Lung (tissue), 12 donors: ENCODE measurements around the gene RNFT2. TPM values are rescaled to one million over a fixed set of nuclear protein-coding genes. Genes with fewer than 3 reads are reported as not detected.

Source experiments
- ATAC-seq: fragments of 200-7000 bp; cut with Tn5 transposase; one replicate; pipeline ENCODE4 v1.9.1; 2020; ENCODE audit warnings: moderate number of reproducible peaks; ENCODE audit not compliant: insufficient read depth, low FRiP score
- DNase-seq, 3 donors: peaks; one replicate each; pipeline ENCODE4 v3.0.0-alpha.2; 2013 to 2017
- H3K27ac ChIP-seq, 2 donors: one replicate each; pipeline ENCODE4 v1.5.1; 2013; ENCODE audit warnings: mild to moderate bottlenecking in 2 of 2, moderate library complexity in 2 of 2, control low read depth in 1 of 2, inconsistent platforms in 1 of 2, low read depth in 1 of 2, low read length in 1 of 2
- H3K27me3 ChIP-seq, 3 donors: one replicate each; pipeline ENCODE4 v1.5.1; 2013; ENCODE audit warnings: low read length in 2 of 3; ENCODE audit not compliant: control insufficient read depth in 3 of 3, insufficient read depth in 3 of 3
- H3K36me3 ChIP-seq, 4 donors: one replicate each; pipeline ENCODE4 v1.5.1; 2013; ENCODE audit warnings: low read length in 4 of 4, mild to moderate bottlenecking in 1 of 4, moderate library complexity in 1 of 4; ENCODE audit not compliant: control insufficient read depth in 4 of 4, insufficient read depth in 4 of 4
- H3K4me1 ChIP-seq, 5 donors: one replicate each; pipeline ENCODE4 v1.5.1; 2013; ENCODE audit warnings: low read length in 5 of 5, mild to moderate bottlenecking in 2 of 5, moderate library complexity in 1 of 5; ENCODE audit not compliant: control insufficient read depth in 5 of 5, insufficient read depth in 5 of 5
- H3K4me3 ChIP-seq: one replicate; pipeline ENCODE4 v1.5.1; 2013; ENCODE audit warnings: mild to moderate bottlenecking, control low read depth, moderate library complexity
- H3K9ac ChIP-seq, 2 donors: one replicate each; pipeline ENCODE4 v1.5.1; 2013; ENCODE audit warnings: low read length in 2 of 2, control low read depth in 1 of 2; ENCODE audit not compliant: insufficient read depth in 1 of 2
- H3K9me3 ChIP-seq, 4 donors: one replicate each; pipeline ENCODE4 v1.5.1; 2013; ENCODE audit warnings: low read length in 3 of 4, mild to moderate bottlenecking in 1 of 4, moderate library complexity in 1 of 4; ENCODE audit not compliant: control insufficient read depth in 4 of 4, insufficient read depth in 3 of 4
- WGBS, 2 donors: extraction: QIAGEN DNeasy Blood & Tissue Kit; methylation state at CpG; one replicate each; pipeline ENCODE4 v1.1.7; 2013; 5-methylcytosine and 5-hydroxymethylcytosine counted together
- polyA plus RNA-seq, 2 donors: library from polyadenylated mRNA; stranded (reverse); fragments of 200-250 nt; gene quantifications; one replicate each; pipeline ENCODE4 v1.2.1, GENCODE V29; 2013
- total RNA-seq, 2 donors: library from RNA; depleted of rRNA in 1 of 2; stranded (reverse); fragments of >200 nt in 1 of 2; gene quantifications; one replicate each; pipeline ENCODE4 v1.2.1, GENCODE V29; 2014 to 2021
- TF ChIP-seq, protein P1 (sequence below): IDR thresholded peaks from 2 replicates; pipeline ENCODE4 v1.5.1; 2012; ENCODE audit warnings: mild to moderate bottlenecking; ENCODE audit errors: control extremely low read depth, extremely low read depth
- donor health status: control.
- donor health status: control.
- donor health status: Bipolar disorder and iron deficiency.
- donor health status: healthy.
- donor health status: DM: yes; HTN: yes; CAD: no.

Gene RNFT2
- total and polyA plus RNA-seq, 4 donors, result 0.37 to 4.9 (median 2.2) TPM

DNA sequence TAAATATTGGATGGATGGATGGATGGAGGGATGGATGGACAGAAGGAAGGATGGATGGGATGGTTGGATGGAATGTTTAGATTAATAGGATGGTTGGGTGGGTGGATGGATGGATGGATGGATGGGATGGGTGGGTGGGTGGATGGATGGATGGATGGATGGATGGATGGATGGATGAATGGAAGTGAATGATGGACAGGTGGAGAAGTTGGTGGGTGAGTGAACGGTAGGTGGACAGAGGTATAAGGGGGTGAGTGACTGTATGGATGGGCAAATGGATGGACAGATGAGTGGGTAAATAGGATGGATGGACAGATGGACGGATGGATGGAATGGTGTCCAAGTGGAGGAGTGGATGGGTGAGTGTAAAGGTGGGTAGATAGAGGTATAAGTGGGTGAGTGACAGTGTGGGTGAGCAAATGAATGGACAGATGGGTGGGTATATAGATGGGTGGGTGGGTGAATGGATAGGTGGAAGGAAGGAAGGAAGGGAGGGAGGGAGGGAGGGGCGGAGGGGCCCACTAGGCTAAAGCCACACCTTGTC, 101.2 kb downstream of the RNFT2 start:
- Histone ChIP-seq H3K36me3 (no peaks in the 10 kb centered on the region), H3K27ac (no peak overlapping the region), H3K27me3 (no peaks in the 10 kb centered on the region), H3K9me3 (no peaks in the 10 kb centered on the region), H3K9ac (no peak overlapping the region), H3K4me1 (no peaks in the 10 kb centered on the region), H3K4me3 (no peak overlapping the region)
- DNase-seq (no peak), ATAC-seq (no peak)
- TF ChIP-seq, protein P1, sequence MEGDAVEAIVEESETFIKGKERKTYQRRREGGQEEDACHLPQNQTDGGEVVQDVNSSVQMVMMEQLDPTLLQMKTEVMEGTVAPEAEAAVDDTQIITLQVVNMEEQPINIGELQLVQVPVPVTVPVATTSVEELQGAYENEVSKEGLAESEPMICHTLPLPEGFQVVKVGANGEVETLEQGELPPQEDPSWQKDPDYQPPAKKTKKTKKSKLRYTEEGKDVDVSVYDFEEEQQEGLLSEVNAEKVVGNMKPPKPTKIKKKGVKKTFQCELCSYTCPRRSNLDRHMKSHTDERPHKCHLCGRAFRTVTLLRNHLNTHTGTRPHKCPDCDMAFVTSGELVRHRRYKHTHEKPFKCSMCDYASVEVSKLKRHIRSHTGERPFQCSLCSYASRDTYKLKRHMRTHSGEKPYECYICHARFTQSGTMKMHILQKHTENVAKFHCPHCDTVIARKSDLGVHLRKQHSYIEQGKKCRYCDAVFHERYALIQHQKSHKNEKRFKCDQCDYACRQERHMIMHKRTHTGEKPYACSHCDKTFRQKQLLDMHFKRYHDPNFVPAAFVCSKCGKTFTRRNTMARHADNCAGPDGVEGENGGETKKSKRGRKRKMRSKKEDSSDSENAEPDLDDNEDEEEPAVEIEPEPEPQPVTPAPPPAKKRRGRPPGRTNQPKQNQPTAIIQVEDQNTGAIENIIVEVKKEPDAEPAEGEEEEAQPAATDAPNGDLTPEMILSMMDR, result no peak
- WGBS, 2 donors, result 80 to 92% methylated on average over 3 of the region's 3 CpGs

DNA sequence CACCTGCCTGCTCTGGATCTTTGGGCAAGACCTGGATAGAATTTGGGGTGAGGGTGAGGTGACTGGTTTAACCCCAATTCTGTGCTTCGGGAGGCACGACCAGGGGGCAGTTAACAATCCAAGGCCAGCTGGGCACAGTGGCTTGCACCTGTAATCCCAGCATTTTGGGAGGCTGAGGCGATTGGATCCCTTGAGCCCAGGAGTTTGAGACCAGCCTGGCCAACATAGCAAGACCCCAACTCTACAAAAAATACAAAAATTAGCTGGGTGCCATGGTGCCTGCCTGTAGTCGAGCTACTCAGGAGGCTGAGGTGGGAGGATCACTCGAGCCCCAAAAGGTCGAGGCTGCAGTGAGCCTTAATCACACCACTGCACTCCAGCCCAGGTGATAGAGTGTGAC, 105.0 kb downstream of the RNFT2 start:
- no peaks in the 10 kb centered on the region for H3K36me3 ChIP-seq
- no peaks in the 10 kb centered on the region for H3K27me3 ChIP-seq
- WGBS, 2 donors, result 97 to 99% methylated on average over 6 of the region's 6 CpGs
- DNase-seq (no peak), ATAC-seq (no peak)
- TF ChIP-seq, protein P1, result no peak
- H3K27ac ChIP-seq, result no peak overlapping the region
- no peaks in the 10 kb centered on the region for H3K4me1 ChIP-seq
- no peak overlapping the region for H3K9ac ChIP-seq
- H3K4me3 ChIP-seq, result no peak overlapping the region
- no peaks in the 10 kb centered on the region for H3K9me3 ChIP-seq

DNA sequence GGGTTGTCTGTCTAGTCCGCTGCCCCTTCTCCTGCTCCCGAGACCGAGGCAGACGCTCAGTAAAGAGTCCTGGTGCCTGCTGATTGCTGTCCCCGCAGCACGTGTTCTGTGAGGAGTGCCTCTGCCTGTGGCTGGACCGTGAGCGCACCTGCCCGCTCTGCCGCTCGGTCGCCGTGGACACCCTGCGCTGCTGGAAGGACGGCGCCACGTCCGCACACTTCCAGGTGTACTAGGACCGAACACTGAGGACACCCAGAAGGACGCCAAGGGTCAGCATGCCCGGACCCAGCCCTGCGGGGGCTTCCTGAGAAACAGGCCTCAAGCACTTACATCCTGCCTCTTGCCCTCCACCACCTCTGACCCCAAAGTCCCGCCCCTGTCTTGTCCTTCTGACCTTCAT, 111.1 kb downstream of the RNFT2 start:
- 95 to 97% methylated on average over 23 of the region's 23 CpGs for WGBS, 2 donors

More for the DNA sequence above, 111.1 kb downstream of the RNFT2 start:
- Histone ChIP-seq H3K36me3 (no peaks in the 10 kb centered on the region), H3K27me3 (no peaks in the 10 kb centered on the region), H3K4me1 (no peaks in the 10 kb centered on the region), H3K27ac (no peak overlapping the region), H3K9me3 (no peaks in the 10 kb centered on the region), H3K4me3 (no peak overlapping the region), H3K9ac (no peak overlapping the region)
- ATAC-seq, result no peak
- no peak for DNase-seq
- TF ChIP-seq, protein P1, result no peak
